Measurements from ENCODE around the gene RNU6-9.
A peak's percentile ranks its signal among the peaks of the same experiment; 100 is the strongest.
"Not testable (repeated sequence)": the region's sequence is repeated elsewhere in the genome, so short reads cannot be mapped to it uniquely, and the experiment has no call there.

The RNU6-9 gene

DNA sequence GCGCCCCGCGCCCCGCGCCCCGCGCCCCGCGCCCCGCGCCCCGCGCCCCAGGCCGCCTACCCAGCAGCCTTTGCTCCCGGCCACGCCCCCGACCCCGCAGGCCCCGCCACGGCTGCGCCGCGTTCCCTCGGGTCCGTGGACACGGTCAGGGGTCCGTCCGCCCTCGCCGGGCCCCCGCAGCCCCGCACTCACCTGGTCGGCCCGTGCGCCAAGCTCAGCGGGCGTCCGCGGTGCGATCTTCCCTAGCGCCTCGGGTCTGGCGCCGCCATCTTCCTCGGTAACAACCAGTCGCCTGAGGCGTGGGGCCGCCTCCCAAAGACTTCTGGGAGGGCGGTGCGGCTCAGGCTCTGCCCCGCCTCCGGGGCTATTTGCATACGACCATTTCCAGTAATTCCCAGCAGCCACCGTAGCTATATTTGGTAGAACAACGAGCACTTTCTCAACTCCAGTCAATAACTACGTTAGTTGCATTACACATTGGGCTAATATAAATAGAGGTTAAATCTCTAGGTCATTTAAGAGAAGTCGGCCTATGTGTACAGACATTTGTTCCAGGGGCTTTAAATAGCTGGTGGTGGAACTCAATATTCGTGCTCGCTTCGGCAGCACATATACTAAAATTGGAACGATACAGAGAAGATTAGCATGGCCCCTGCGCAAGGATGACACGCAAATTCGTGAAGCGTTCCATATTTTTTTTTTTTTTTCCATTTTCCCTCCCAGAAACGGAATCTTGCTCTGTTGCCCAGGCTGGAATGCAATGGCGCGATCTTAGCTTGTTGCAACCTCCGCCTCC, at the start of gene RNU6-9, which contains the start of gene MED16:
Gene RNU6-9 (plus strand): TSS at position 591 of the 796 bp plus-strand sequence.
Gene MED16 (minus strand): TSS at position 294 of the 796 bp plus-strand sequence. CDS start 2,056 bp downstream, outside the sequence.
- H3K27ac ChIP-seq = peak within 1 kb of the TSS; percentile 94
- TF ChIP-seq, protein P1, sequence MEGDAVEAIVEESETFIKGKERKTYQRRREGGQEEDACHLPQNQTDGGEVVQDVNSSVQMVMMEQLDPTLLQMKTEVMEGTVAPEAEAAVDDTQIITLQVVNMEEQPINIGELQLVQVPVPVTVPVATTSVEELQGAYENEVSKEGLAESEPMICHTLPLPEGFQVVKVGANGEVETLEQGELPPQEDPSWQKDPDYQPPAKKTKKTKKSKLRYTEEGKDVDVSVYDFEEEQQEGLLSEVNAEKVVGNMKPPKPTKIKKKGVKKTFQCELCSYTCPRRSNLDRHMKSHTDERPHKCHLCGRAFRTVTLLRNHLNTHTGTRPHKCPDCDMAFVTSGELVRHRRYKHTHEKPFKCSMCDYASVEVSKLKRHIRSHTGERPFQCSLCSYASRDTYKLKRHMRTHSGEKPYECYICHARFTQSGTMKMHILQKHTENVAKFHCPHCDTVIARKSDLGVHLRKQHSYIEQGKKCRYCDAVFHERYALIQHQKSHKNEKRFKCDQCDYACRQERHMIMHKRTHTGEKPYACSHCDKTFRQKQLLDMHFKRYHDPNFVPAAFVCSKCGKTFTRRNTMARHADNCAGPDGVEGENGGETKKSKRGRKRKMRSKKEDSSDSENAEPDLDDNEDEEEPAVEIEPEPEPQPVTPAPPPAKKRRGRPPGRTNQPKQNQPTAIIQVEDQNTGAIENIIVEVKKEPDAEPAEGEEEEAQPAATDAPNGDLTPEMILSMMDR (conservative IDR thresholded peaks at IDR 0.05) = no peak

- TF ChIP-seq, protein P1 (conservative IDR thresholded peaks at IDR 0.05) = no peak
- H3K27ac ChIP-seq = no peak overlapping the region
These were observed 49.3 kb upstream of the RNU6-9 start for GRCh38 chr19:843836-844545.

DNA sequence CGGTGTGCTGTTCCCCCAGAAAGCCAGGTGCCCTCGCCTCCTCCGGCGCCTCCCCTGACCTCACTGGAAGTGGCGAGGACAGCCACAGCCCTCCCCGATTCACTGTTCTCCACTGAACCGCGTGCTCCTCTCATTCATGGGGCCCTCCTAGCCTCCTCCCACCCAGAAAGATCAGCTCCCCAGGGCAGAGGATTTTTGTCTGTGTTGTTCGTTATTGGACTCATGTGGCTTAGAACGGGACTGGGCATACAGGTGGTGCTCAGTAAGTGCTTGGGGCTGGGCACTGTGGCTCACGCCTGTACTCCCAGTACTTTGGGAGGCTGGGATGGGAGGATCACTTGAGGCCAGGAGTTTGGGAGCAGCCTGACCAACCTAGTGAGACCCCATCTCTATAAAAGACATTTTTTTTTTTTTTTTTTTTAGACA, 48.7 kb upstream of the RNU6-9 start:
- no peak overlapping the region for H3K27ac ChIP-seq
- TF ChIP-seq, protein P1 (conservative IDR thresholded peaks at IDR 0.05) = no peak

- TF ChIP-seq, protein P1 (conservative IDR thresholded peaks at IDR 0.05) = no peak
- no peak overlapping the region for H3K27ac ChIP-seq
These were observed 47.4 kb upstream of the RNU6-9 start for GRCh38 chr19:845707-846521.

GRCh38 chr19:848386-848921, 44.8 kb upstream of the RNU6-9 start:
- H3K27ac ChIP-seq = no peak overlapping the region
- TF ChIP-seq, protein P1 (conservative IDR thresholded peaks at IDR 0.05) = no peak

DNA sequence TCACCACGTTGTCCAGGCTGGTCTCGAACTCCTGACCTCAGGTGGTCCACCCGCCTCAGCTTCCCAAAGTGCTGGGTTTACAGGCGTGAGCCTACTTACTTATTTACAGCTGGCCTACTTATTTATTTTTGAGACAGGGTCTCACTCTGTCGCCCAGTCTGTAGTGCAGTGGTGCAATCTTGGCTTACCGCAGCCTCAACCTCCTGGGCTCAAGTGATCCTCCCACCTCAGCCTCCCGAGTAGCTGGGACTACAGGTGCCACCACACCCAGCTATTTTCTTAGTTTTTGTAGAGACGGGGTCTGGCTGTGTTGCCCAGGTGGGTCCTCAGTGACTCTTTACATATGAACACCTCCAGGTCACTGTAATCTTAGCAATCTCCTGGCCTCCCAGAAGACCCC, 44.1 kb upstream of the RNU6-9 start:
- H3K27ac ChIP-seq = not testable (repeated sequence)

GRCh38 chr19:850221-850978, 42.9 kb upstream of the RNU6-9 start:
- TF ChIP-seq, protein P1 (conservative IDR thresholded peaks at IDR 0.05) = no peak
- H3K27ac ChIP-seq = peak overlapping the region; percentile 30

Measured in VCaP (cell line).